Measurements from ENCODE around the gene MLH1. TPM values are rescaled to one million over a fixed set of nuclear protein-coding genes. Genes with fewer than 3 reads are reported as not detected.
"Not testable (repeated sequence)": the region's sequence is repeated elsewhere in the genome, so short reads cannot be mapped to it uniquely, and the experiment has no call there.

MLH1 gene
- polyA plus RNA-seq, 2 of the 4 experiments (the other 2 are of a cell fraction): 61.8 to 73.1 TPM

GRCh38 chr3:36959821-36960220 lies 33.5 kb upstream of the MLH1 start:
- no peak for ATAC-seq
- FAIRE-seq: no peak
- Histone ChIP-seq H3K9me3 (no peaks in the 10 kb centered on the region), H3K4me3 (no peak overlapping the region), H3K27ac (no peak overlapping the region), H3K4me1 (peaks cover 14% of the 10 kb centered on the region), H3K4me2 (no peak overlapping the region)
- no peak for TF ChIP-seq MAX (IDR thresholded peaks at IDR 0.05)
- POLR2A ChIA-PET: no interaction called here
- 25% methylated on average over 2 of the region's 2 CpGs for whole genome bisulfite sequencing (ENCODE audit: missing lambda C conversion rate)
- CTCF ChIA-PET: interaction anchor here (0.7 to 3.3 kb wide), 14 partner anchors 8 to 240 kb away, joined by 3 to 23 read pairs (median 5); partner anchors contain the start of gene TRANK1
- no peak for DNase-seq (ENCODE audit: low read depth in 1 of 2, low spot score in 1 of 2)

GRCh38 chr3:36960502-36960901 lies 32.8 kb upstream of the MLH1 start:
- ChIA-PET CTCF (interaction anchor here (1.0 kb wide), 1 partner anchor 231 kb away, joined by 3 read pairs; no protein-coding TSS in a partner anchor), POLR2A (no interaction called here)
- FAIRE-seq: no peak
- WGBS (ENCODE audit: missing lambda C conversion rate): 67% methylated on average over 4 of the region's 4 CpGs
- no peaks in the 10 kb centered on the region for H3K9me3 ChIP-seq
- DNase-seq (ENCODE audit: low read depth in 1 of 2, low spot score in 1 of 2): no peak
- H3K4me1 ChIP-seq: peaks cover 14% of the 10 kb centered on the region
- TF ChIP-seq BCL3 (IDR thresholded peaks at IDR 0.05) (no peak), POLR2A (IDR thresholded peaks at IDR 0.05; ENCODE audit: low read length) (no peak), ZNF302 (CRISPR knock-in tag; IDR thresholded peaks at IDR 0.05) (no peak), CHD2 (IDR thresholded peaks at IDR 0.05; ENCODE audit: low read length, partially characterized antibody) (no peak), JUN (IDR thresholded peaks at IDR 0.05) (no peak), CBX2 (IDR thresholded peaks at IDR 0.05; ENCODE audit: borderline replicate concordance, low read depth) (no peak), HOXA7 (CRISPR knock-in tag; IDR thresholded peaks at IDR 0.05) (no peak), PBX3 (IDR thresholded peaks at IDR 0.05) (no peak), CEBPB (IDR thresholded peaks at IDR 0.05) (no peak), EP300 (IDR thresholded peaks at IDR 0.05) (no peak), RARB (CRISPR knock-in tag; IDR thresholded peaks at IDR 0.05) (no peak), MAX (IDR thresholded peaks at IDR 0.05) (no peak), HDAC2 (IDR thresholded peaks at IDR 0.05) (no peak), RAD21 (conservative IDR thresholded peaks at IDR 0.05 in 1 of 2, IDR thresholded peaks at IDR 0.05 in 1 of 2) (no peak)
- no peak overlapping the region for H3K4me2 ChIP-seq
- no peak for ATAC-seq
- H3K27ac ChIP-seq: no peak overlapping the region
- no peak overlapping the region for H3K4me3 ChIP-seq

GRCh38 chr3:36963008-36963407 lies 30.3 kb upstream of the MLH1 start:
- DNase-seq (ENCODE audit: low read depth in 1 of 2, low spot score in 1 of 2); H3K4me1 ChIP-seq; FAIRE-seq; ATAC-seq; POLR2A ChIA-PET; H3K9me3 ChIP-seq; H3K4me3 ChIP-seq; H3K4me2 ChIP-seq; H3K27ac ChIP-seq: not testable (repeated sequence)
- WGBS (ENCODE audit: missing lambda C conversion rate): 90% methylated on average over 7 of the region's 7 CpGs
- peak; percentile 75 for TF ChIP-seq ZC3H11A (IDR thresholded peaks at IDR 0.05)
- CTCF ChIA-PET: interaction anchor here (1.1 kb wide), 2 partner anchors 10 to 15 kb away, joined by 3 read pairs; no protein-coding TSS in a partner anchor

GRCh38 chr3:36964331-36964730 lies 29.0 kb upstream of the MLH1 start:
- no peak for ATAC-seq
- TF ChIP-seq HOXB5 (CRISPR knock-in tag; IDR thresholded peaks at IDR 0.05) (no peak), NPAS2 (CRISPR knock-in tag; IDR thresholded peaks at IDR 0.05; ENCODE audit: borderline replicate concordance) (no peak), KDM1A (IDR thresholded peaks at IDR 0.05; ENCODE audit: low read depth) (no peak), HOXB13 (CRISPR knock-in tag; IDR thresholded peaks at IDR 0.05; ENCODE audit: low read depth) (no peak), ZFP36 (IDR thresholded peaks at IDR 0.05; ENCODE audit: borderline replicate concordance, partially characterized antibody) (no peak), BHLHE40 (IDR thresholded peaks at IDR 0.05; ENCODE audit: low read depth, low read length) (no peak), ZNF302 (CRISPR knock-in tag; IDR thresholded peaks at IDR 0.05) (no peak), ZC3H11A (IDR thresholded peaks at IDR 0.05) (no peak), FOSB (CRISPR knock-in tag; IDR thresholded peaks at IDR 0.05) (no peak), NFE2L2 (conservative IDR thresholded peaks at IDR 0.05; ENCODE audit: low read length) (no peak), HEYL (CRISPR knock-in tag; IDR thresholded peaks at IDR 0.05) (no peak), PBX3 (IDR thresholded peaks at IDR 0.05) (no peak), MAFK (IDR thresholded peaks at IDR 0.05; ENCODE audit: partially characterized antibody) (no peak), HOXA7 (CRISPR knock-in tag; IDR thresholded peaks at IDR 0.05) (no peak), HES2 (IDR thresholded peaks at IDR 0.05) (no peak)
- Histone ChIP-seq H3K9me3 (no peaks in the 10 kb centered on the region), H3K4me3 (no peak overlapping the region), H3K4me1 (no peaks in the 10 kb centered on the region; the same call in 2 of the 3 replicates), H3K4me2 (no peak overlapping the region), H3K27ac (no peak overlapping the region)
- ChIA-PET POLR2A (no interaction called here), CTCF (interaction anchor here (0.6 kb wide), 1 partner anchor 406 kb away, joined by 3 read pairs; no protein-coding TSS in a partner anchor)
- FAIRE-seq: no peak
- no peak for DNase-seq (ENCODE audit: low read depth in 1 of 2, low spot score in 1 of 2)
- WGBS (ENCODE audit: missing lambda C conversion rate): 39% methylated on average over 1 of the region's 1 CpG

Data from A549 (cell line).